Head of caudate nucleus (tissue), 42 donors: ENCODE results near the gene ZACN.

Experiments
- DNase-seq, 42 donors: peaks; one replicate each; pipeline versions ENCODE4 v3.0.0 to v3.0.0-alpha.2; 2020 to 2021; ENCODE audit warnings: mixed read lengths in 7 of 42
- intact Hi-C: fragments of 100-400 bp; cut with DNase I; formaldehyde crosslinking; loops from one replicate; pipeline ENCODE4 v1.15.0; 2022

The ZACN gene

DNA sequence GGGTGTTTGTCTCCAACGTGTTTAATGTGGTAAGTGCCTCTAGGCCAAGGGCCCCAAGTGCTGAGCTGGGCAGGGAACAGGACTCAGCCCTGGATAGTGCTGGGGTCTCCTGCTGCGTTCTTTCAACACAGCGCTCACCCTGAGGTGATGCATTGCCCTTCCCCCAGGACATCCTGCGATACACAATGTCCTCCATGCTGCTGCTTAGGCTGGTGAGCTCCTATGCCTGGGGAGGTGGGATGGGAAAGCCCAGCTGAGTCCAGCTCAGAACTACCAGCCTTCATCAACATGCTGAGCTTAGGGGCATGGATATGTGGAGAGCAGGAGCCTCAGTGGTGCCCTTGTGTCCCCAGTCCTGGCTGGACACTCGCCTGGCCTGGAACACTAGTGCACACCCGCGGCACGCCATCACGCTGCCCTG is 563 bp downstream of the ZACN start:
- DNase-seq: peak in 4 of 42 donors; percentile 0 to 21 (median 12)
- intact Hi-C loops: no loop called here

DNA sequence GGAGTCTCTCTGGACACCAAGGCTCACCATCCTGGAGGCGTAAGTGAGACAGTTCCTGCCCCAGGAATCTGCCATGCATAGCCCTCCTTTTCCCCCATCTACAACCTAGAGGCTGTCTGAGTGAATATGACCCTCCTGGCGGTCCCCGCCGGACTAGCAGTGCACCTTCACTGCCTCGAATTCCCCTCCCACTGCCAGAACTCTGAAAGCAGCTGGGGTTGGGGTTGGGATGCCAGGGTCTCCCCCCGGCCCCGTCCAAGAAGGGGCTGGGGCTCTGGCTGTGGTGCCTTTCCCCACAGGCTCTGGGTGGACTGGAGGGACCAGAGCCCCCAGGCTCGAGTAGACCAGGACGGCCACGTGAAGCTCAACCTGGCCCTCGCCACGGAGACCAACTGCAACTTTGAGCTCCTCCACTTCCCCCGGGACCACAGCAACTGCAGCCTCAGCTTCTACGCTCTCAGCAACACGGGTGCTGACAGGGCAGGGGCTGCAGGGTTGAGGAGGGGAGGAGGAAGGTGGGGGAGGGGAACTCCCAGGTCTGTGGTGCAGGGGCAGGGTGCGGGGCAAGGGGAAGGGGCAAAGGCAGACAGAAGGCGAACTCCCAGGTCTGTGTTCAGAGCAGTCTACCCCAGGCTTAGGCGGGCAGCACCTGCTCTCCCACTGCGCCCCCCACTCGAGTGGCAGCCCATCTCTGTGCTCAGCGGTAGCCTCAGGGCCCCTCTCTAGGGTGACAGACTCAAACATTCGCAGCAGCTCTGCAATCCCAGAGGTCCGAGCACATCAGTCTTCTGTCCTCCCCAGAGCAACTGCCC is 1.2 kb downstream of the ZACN start:
- DNase-seq: peak in 3 of 42 donors; percentile 14 to 30 (median 29)
- intact Hi-C loops: no loop called here

GRCh38 chr17:76080768-76081287 is 1.8 kb downstream of the ZACN start:
- intact Hi-C loops: no loop called here
- DNase-seq: no peak

DNA sequence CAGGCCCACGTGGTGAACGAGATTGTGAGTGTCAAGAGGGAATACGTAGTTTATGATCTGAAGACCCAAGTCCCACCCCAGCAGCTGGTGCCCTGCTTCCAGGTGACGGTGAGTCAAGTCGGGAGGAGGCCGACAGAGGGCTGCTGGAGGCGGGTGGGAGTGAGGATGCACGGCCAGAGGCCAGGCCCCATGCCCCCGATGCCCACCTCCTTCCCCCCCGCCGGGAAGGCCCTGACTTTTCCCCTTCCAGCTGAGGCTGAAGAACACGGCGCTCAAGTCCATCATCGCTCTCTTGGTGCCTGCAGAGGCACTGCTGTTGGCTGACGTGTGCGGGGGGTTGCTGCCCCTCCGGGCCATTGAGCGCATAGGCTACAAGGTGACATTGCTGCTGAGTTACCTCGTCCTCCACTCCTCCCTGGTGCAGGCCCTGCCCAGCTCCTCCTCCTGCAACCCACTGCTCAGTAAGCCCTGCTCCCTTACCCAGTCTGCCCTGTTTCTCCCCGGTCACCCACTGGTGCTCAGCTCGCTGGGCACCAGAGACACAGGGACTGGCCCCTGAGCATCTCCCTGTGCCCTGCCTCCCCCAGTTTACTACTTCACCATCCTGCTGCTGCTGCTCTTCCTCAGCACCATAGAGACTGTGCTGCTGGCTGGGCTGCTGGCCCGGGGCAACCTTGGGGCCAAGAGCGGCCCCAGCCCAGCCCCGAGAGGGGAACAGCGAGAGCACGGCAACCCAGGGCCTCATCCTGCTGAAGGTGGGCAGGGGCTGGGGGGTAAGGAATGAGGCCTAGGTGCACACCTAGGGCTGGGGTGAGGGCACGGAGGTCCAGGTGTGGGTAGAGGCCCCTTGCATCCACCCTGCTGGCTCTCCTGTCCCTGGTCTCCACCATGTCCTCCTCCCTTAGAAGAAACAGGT is 2.6 kb downstream of the ZACN start:
- intact Hi-C loops: no loop called here

GRCh38 chr17:76082326-76083251 is 3.6 kb downstream of the ZACN start:
- DNase-seq: peak in 2 of 42 donors; percentile 15 to 24
- intact Hi-C loops: no loop called here

More for the DNA sequence above, 2.6 kb downstream of the ZACN start:
- peak in 3 of 42 donors; percentile 12 to 23 (median 16) for DNase-seq

GRCh38 chr17:76083536-76084182 is 4.7 kb downstream of the ZACN start:
- intact Hi-C loops: no loop called here
- peak in 2 of 42 donors; percentile 17 to 21 for DNase-seq

DNA sequence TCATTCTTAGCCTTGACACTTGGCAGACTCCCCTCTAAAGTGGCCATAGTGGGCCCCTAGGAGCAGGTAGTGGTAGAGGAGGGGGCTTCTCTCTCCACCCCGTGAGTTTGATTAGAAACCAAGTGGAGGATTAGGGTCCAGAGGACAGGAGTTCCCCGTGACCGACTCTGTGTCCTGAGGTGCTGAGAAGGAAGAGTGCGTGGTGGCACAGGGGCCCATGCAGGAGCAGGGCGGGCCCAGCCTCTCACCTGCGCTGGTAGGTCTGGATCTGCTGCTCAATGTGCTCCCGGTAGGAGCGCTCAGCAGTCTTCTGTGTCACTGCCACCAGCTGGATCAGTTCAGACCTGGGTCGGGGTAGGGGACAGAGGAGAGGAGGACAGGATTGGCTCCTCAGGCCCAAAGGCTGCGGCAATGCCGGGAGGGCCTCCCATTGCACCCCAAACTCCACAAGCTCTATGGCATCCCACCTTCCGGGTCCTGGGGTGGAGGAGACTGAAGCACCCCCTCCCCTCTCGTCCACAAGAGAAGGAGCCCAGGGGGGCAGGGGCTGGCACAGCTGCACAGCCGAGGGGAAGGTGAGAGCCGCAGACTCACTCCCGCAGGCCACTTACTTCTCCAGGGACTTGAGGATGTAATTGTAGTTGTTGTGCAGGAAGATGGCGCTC is 6.2 kb downstream of the ZACN start:
- peak in 1 of 42 donors; percentile 4 for DNase-seq
- intact Hi-C loops: no loop called here

DNA sequence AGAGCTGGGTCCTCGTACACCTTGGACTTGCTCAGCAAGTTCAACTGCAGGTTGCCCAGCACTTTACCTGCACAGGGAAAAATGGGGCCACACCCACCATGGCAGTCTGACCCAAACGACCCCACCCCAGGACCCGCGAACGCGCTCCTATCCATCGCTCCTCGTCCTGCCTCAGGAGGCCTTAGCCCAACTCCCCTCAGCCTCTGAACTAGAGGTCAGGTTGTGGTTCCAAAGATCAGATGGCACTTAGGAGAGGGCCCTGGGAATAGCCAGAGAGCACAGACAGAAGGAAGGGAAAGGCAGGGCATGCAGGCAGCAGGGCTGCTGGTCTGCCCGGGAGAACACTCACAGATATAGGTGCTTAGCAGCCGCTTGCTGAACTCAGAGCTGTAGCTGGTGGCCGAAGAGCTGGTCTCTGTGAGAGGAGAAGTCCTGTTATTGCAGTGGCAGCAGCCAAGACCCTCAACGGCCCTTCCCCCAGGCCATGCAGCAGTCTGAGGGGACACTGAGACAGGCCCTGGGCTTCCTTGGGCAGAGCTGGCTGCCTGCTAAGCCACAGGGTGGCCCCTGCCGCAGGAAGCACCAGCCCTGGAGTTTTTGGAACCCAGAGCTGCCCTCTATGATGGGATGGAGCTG is 6.9 kb downstream of the ZACN start:
- intact Hi-C loops: no loop called here
- no peak for DNase-seq

DNA sequence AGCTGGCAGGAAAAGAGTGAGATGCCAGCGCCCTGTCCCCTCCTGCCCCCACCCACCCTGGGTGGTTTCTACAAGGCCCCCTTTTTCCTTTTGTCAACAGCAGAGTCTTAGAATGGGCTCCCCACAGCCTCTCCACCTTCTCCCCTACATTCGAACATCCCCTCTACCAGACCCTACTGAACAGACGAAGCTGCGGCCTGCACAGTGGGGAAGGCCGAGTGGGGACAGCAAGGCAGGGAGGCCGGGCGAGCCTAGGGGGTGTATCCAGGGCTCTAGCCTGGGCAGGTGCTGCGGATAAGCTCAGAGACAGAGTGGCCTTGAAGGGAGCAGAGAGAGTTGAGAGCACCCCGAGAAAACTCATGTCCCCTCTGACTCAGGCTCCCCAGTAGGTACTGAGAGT is 7.4 kb downstream of the ZACN start:
- no peak for DNase-seq
- intact Hi-C loops: no loop called here

DNA sequence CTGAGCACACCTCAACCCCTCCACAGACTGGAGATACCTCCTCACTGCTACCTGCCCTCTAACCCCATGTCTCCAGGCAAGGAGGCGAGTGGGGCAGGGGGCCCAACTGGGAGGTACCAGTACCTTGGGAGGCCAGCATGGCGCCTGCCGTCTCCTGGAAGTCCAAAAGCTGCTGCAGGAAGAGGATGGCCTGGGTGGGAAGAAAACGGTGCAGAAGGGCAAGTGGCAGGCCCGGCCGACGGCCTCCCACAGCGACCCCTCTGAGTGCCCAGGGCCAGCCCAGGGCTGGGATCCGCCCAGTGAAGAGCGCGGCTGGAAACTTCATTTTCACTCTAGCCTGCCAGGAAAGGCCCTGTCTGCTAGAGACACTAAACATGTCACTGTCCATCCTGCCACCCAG is 8.5 kb downstream of the ZACN start:
- DNase-seq: no peak
- intact Hi-C loops: no loop called here

- peak in 1 of 42 donors; percentile 8 for DNase-seq
- intact Hi-C loops: no loop called here
Measured at GRCh38 chr17:76088041-76088867, 9.3 kb downstream of the ZACN start.

- intact Hi-C loops: no loop called here
- peak in 1 of 42 donors; percentile 11 for DNase-seq
Measured at GRCh38 chr17:76088868-76089576, 10.0 kb downstream of the ZACN start.

DNA sequence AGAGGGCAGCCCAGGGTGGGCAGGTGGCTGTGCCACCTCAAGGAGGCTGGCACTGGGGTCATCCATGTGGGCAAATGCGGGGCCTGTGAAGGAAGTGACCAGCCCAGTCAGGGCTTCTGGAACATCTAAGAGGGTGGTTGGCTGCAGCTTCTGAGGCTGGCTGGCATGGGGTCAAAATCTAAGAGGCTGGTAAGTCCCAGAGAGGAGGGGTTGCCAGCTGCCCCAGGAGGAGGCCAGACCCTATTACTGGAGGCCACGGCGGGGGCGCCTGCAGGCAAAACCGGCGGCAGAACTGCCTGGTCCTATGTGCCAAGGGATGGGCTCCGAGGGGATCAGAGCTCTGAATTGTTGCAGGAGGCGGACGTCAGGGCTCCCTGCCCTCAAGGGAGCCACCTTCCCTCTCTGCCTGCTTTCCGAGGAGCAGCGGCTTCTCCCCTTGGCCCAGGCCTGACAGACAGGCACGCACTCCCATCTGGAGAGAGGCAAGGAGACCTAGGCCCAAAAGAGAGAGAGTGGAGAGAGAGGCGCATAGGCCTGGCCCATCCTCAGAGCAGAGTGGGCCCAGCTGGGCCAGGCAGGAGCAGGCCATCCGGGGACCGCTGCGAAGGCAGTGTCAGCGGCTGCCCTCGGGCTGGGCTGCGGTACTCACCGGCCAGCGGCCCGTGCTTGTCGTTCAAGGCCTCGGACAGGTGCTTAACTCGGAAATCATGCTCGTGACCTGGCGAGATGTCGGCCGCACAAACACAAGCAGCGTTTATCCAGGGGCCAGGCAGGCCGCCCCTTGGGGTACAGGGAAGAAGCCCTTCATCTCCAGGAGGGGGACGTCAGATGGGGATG is 10.9 kb downstream of the ZACN start:
- intact Hi-C loops: no loop called here
- DNase-seq: peak in 1 of 42 donors; percentile 17

GRCh38 chr17:76090517-76091129 is 11.6 kb downstream of the ZACN start:
- no peak for DNase-seq
- intact Hi-C loops: no loop called here
